GM12865 (cell line): ENCODE data around the gene ABCB1.

Experiments
- DNase-seq: peaks from one replicate; pipeline ENCODE4 v3.0.0; 2010; ENCODE audit warnings: low read depth
- H3K4me3 ChIP-seq: 2 replicates; pipeline ENCODE4 v1.5.1; 2011; ENCODE audit warnings: mild to moderate bottlenecking, low read depth, low read length, control low read depth
- TF ChIP-seq, protein P1 (sequence below): IDR thresholded peaks from 2 replicates; pipeline ENCODE4 v1.5.1; 2011; ENCODE audit warnings: low read length, control low read depth, low read depth, inconsistent platforms; ENCODE audit not compliant: insufficient read depth; ENCODE audit errors: missing control alignments

The ABCB1 gene

DNA sequence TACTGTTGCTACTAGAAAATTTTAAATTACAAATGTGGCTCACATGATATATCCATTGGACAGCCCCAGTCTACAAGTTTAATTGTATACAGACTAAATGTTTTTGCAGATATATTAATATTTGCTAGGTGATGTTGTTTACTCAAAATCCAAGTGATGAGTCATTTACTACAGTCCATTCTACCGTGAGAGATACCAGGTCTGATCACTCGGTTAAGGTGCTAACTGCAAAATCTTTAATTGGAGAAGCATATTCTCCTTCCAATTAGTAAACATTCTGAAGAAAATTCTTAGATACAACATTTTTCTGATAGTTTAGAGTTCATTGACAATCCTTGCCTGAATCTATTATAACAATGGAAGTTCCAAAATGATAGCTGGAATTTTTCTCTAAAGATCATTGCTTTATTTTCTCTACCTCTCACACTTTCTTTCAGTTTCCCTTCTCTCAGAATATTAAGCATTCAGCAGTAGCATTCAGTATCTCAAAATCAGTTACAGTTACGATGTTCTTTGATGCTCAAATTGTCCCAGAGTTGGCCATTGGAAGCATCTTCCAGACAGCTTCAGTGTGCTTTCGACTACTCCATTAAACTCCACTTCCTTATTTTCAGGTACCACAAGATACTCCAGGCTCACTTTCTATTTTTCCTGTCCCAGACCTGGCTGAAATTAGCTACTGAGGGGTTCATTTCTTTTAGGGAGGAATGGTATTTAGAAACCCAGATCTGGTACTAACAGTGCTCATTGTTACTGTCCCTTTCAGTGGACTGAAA is 2.3 kb downstream of the ABCB1 start:
- TF ChIP-seq, protein P1, sequence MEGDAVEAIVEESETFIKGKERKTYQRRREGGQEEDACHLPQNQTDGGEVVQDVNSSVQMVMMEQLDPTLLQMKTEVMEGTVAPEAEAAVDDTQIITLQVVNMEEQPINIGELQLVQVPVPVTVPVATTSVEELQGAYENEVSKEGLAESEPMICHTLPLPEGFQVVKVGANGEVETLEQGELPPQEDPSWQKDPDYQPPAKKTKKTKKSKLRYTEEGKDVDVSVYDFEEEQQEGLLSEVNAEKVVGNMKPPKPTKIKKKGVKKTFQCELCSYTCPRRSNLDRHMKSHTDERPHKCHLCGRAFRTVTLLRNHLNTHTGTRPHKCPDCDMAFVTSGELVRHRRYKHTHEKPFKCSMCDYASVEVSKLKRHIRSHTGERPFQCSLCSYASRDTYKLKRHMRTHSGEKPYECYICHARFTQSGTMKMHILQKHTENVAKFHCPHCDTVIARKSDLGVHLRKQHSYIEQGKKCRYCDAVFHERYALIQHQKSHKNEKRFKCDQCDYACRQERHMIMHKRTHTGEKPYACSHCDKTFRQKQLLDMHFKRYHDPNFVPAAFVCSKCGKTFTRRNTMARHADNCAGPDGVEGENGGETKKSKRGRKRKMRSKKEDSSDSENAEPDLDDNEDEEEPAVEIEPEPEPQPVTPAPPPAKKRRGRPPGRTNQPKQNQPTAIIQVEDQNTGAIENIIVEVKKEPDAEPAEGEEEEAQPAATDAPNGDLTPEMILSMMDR = no peak
- H3K4me3 ChIP-seq = no peak overlapping the region
- DNase-seq = peak; percentile 18

DNA sequence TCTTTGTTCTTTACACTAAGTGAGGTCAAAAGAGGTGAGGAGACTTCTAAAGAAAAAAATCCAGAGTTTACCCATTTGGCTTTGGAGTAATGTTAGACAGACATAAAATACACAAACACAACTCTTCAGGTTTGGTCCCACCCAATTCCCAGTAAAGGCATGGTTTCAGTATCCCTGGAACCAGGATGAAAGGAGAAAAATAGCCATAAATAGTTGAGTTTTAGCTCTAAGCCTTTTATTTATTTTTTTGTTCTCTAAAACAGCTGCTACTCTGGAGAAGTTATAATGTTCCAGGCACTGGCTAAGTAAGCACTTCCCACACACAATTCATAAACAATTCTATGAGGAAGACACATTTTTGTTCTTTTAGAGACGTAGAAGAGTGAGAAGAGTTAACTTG is 4.0 kb downstream of the ABCB1 start:
- TF ChIP-seq, protein P1 = no peak
- H3K4me3 ChIP-seq = no peak overlapping the region
- DNase-seq = no peak

DNA sequence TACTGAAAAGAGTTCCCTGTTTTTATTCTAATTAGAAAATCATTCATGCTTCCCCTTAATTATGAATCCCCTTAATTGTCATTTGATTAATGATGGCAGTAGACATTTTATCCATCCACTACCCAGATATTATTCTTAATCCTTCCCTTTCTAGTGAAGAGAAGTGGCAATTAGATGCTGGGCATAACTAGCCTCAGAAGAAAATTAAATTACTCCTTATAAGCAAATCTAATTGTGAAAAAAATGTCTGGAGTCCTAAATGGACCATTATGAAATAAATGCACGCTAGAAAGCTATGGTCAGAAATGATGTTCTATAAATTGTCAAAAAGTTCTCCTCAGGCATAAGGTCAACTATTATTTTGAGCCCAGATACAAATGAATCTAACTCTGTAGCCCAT is 4.5 kb downstream of the ABCB1 start:
- TF ChIP-seq, protein P1 = no peak
- DNase-seq = no peak
- H3K4me3 ChIP-seq = no peak overlapping the region

DNA sequence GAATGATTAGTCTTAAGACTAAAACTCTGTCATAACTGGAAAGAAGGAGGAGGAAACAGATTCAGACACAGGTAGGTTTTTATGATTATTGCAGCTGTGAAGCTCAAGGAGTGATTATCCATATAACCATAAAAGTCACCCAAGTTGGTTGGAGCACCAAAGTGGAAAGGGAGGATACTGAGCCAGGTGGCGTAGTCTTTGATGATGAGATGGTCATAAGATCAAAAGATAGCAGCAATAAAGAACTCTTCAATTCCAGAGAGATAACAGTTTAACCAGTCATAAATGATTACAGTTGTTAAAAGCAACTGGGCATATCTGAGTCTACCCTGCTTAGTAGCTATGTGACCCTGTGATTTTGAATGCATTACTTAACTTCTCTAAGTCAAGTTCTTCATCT is 8.4 kb downstream of the ABCB1 start:
- DNase-seq = no peak
- no peak overlapping the region for H3K4me3 ChIP-seq
- TF ChIP-seq, protein P1 = no peak

DNA sequence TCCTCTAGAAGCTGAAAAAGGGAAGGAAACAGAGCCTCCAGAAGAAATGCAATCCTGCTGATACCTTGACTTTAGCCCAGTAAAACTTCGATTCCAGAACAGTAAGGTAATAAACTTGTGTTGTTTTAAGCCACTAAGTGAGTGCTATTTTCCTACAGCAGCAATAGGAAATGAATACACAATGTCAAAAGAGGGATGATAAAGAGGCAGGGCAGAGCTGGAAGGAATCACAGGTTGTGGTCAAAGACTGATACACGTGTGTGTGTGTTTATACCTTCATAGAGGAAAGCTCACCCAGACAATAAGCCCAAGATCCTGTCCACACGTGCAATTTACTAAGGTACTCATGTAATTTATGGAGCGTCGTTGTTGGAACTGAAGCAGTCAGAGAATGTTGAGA is 9.5 kb downstream of the ABCB1 start:
- TF ChIP-seq, protein P1 = no peak

DNA sequence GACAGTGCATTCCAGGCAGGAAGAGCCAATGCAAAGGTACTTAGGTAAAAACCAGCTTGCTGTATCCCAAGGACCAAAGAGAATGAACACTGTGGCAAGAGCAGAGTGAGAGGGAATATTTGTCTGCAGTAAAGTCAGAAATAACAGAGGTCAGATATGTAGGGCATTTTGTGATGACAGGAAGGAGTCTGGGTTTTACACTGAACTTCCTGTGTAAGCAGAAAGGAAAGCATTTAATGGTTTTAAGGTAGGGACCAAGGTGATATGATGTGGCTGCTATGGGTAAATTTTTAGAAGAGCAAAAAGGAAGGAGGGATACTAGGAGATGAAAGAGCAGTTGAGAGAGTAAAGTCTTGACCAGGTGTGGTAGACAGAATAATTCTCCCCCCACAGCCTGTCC is 10.1 kb downstream of the ABCB1 start:
- no peak overlapping the region for H3K4me3 ChIP-seq
- TF ChIP-seq, protein P1 = no peak
- no peak for DNase-seq

More for the DNA sequence above, 9.5 kb downstream of the ABCB1 start:
- no peak overlapping the region for H3K4me3 ChIP-seq
- no peak for DNase-seq

DNA sequence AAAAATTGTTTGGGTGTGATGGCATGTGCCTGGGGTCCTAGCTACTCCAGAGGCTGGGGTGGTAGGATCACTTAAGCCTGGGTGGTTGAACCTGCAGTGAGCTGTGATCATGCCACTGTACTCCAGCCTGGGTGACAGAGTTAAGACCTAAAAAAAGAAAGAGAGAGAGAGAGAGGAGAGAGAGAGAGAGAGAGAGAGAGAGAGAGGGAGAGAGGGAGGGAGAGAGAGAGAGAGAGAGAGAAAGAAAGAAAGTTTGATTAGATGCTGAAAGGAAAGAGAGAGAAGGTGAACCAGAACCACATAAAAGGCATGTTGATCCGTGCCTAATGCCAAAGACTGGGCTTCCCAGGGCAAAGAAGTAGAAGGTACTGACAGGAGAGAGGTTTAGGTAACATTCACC is 11.1 kb downstream of the ABCB1 start:
- TF ChIP-seq, protein P1 = no peak
- no peak for DNase-seq
- H3K4me3 ChIP-seq = no peak overlapping the region
